GM12865 (cell line): Measurements from ENCODE around the gene OPN5.
A peak's percentile ranks its signal among the peaks of the same experiment; 100 is the strongest.

Source experiments
- DNase-seq: peaks from one replicate; pipeline ENCODE4 v3.0.0; 2010; ENCODE audit warnings: low read depth
- H3K4me3 ChIP-seq: 2 replicates; pipeline ENCODE4 v1.5.1; 2011; ENCODE audit warnings: mild to moderate bottlenecking, low read depth, low read length, control low read depth
- CTCF ChIP-seq: IDR thresholded peaks from 2 replicates; pipeline ENCODE4 v1.5.1; 2011; ENCODE audit warnings: low read length, control low read depth, low read depth, inconsistent platforms; ENCODE audit not compliant: insufficient read depth; ENCODE audit errors: missing control alignments

OPN5 gene

GRCh38 chr6:47787620-47788497 lies 6.0 kb downstream of the OPN5 start:
- DNase-seq, result peak; percentile 66
- H3K4me3 ChIP-seq, result no peak overlapping the region
- peak; percentile 90 for TF ChIP-seq CTCF

DNA sequence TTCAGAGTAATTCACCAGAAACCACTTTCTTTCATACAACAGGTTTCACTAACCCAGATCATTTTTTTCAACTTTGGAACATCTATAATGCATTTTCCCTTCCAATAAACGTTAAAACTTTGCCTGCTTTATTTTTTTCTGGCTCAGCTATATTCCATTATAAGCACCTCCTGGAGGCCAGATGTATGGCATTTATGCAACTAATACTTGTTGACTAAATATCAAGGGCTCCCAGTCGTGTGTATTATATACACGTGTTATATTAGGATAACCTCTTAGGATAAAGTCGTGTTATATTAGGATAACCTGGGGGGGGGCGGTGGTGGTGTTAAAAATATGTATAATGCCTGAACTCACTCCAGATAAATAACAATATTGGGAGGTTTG lies 6.7 kb downstream of the OPN5 start:
- TF ChIP-seq CTCF, result no peak
- DNase-seq, result no peak
- no peak overlapping the region for H3K4me3 ChIP-seq

GRCh38 chr6:47789553-47789952 lies 7.7 kb downstream of the OPN5 start:
- H3K4me3 ChIP-seq, result no peak overlapping the region
- no peak for TF ChIP-seq CTCF
- no peak for DNase-seq

DNA sequence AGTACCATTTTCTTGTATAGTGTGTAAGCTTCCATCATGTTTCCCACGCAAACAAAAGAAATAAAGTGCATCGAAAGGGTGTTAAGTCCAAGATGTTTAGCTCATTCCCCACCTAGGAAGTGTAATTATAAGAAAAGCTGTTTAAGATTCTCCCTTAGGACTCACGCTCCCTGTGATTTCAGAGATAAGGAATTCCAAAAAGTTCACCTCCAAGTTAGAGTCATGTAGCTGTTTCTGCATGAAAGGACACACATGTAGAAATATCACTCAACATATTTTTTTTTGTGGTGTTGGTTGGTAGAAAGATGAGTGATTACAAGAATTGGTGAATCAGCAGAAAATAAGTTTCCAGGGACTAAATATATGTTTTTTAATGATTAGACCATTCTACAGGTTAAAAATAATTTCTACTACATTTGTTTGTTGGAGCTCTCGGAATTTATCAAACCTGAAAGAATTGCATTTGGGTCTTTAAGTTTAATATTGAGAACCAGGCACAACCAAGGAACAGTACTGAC lies 10.4 kb downstream of the OPN5 start:
- H3K4me3 ChIP-seq, result no peak overlapping the region
- no peak for DNase-seq
- TF ChIP-seq CTCF, result no peak

- H3K4me3 ChIP-seq, result no peak overlapping the region
- TF ChIP-seq CTCF, result no peak
- no peak for DNase-seq
Measured at GRCh38 chr6:47794577-47795135, 12.8 kb downstream of the OPN5 start.

- no peak for TF ChIP-seq CTCF
- H3K4me3 ChIP-seq, result no peak overlapping the region
- DNase-seq, result no peak
Measured at GRCh38 chr6:47801984-47802383, 20.2 kb downstream of the OPN5 start.
